ENCODE data around the gene BUB1.
"Not testable (repeated sequence)": the region's sequence is repeated elsewhere in the genome, so short reads cannot be mapped to it uniquely, and the experiment has no call there.

BUB1 gene

DNA sequence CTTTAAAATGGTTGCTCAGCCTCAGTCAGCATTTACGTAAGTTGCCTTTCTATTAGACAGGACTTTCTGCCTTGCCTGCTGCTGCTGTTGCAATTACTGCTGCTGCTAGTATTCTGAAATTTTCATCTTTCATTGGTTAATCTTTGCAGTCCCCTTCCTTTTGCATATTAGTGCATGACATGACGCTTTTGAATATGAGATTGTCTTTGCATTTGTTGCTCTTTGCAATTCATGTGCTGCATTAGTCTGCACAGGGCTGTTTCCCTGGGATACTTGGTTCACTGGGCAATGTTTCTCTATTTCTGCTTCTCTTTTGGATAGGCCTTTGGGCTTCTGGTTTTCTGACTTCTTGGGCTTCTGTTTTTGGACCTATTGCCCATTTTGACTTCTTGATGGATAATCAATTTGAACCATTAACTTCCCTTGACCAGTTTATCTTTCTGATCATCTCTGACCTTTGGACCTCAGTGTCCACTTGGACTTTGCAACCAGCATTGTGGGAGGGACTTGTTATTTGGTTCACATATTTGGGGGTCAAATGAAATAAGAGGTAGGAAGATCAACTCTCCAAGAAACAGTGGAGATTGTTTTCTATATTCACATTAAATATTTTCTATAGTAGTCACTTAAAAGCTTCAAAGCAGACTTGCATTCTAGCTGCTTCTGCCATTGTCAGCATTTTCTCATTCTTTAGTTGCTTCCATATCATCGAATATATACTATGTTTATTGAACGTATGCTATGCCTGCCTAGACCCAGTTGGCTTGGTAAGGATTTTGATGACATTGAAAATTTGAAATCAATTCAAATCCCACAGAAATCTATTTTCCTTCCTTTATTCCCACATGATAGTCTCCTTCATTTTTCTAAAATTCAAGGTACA, 12.5 kb upstream of the BUB1 start:
- DNase-seq = no peak

DNA sequence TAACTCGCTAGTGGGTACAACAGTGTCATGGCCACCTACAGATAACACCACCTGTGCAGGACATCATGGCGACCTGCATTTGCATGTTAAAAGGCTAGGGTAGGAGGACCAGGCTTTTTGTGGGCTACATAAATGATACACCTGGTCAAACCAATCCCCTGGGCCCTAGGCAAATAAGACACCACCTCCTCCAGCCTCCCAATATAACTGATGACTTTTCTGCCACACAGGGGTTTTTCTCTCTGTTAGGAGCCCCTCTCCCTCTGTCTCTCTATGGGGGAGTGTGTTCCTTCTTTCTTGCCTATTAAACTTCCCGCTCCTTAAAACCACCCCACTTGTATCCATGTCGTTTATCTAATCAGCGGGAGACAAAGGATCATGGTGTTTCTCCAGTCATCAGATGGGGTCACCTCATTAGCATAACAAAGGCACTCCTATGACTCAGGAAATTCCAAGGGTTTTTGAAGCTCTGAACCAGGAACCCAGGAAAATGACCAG, 10.8 kb upstream of the BUB1 start:
- no peak for DNase-seq

DNA sequence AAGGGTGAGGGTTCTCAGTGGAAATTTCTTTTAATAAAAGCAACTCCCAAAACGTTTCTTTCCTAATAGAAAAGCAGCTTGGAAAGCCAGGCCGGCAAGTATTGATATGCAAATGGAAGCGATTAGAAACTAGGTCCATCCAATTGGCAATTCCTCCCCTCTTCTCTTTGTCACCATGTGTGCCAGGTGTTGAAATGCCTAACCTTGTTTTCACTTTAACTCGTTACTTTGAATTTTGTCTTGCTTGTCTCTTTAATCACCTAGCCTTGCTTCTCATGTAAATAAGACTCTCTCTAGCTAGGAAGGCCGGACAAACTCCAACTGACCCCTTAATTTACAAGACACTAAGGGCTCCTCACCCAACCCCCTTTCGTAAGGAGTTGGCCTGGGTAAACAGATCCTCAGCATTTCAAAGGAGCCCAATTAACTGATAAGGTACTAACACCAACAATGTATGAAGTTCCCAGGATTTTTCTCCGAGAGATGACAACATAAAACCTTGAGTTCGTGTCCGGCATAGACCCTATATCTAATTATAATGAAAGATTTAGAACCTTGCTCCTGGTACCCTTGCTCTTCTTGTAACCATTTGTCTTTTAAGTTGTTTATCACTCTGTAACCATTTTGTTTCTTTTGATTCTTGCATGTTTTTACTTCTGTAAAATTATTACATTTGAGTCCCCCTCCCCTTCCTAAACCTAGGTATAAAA, 10.1 kb upstream of the BUB1 start:
- DNase-seq = not testable (repeated sequence)

DNA sequence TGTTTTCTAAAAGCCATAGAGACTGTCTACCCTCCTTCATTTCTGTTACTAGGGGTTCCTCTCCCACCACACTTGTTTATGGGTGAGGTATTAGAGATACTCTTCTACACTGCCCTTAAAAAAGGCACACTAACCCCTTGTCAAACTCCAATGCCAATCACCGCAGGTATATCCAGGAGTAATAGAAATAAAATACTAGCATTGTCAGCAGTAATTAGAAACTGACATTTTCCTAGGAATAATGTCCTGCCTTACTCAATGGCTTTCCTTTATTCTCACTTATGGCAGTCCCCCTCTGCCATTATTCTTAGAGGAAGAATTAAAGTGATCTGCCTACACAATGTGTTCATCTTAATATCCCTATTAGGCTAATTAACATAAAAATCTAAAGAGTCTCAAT, 5.0 kb upstream of the BUB1 start:
- DNase-seq = no peak

DNA sequence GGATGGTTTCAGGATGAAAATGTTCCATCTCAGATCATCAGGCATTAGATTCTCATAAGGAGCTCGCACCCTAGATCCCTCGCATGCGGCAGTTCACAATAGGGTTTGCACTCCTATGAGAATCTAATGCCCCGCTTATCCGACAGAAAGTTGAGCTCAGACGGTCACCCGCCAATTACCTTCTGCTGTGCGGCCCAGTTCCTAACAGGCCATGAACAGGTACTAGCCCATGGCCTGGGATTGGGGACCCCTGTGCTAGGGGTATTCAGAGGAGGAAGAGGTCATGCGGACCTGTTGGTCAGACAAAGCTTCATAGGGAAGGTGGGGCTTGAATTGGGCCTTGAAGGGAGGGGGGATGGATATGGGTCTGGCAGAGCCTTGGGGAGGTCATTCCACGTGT, 4.4 kb upstream of the BUB1 start:
- DNase-seq = no peak

DNA sequence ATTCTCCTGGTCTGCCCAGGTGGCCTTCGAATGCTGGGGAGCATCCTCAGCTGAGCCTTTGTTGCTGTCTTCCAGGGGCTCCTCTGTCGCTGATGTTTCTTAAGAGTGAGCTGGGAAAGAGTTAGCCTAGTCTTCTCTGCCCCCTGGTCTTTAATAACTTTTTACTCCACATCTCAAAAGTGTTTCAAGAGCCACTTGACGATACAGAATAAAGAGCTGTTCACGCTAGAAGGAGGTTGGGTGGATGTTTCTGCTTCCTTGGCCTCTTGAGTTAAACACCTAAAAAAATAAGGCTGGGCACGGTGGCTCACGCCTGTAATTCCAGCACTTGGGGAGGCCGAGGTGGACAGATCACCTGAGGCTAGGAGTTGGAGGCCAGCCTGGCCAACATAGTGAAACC, 2.8 kb upstream of the BUB1 start:
- DNase-seq = no peak

DNA sequence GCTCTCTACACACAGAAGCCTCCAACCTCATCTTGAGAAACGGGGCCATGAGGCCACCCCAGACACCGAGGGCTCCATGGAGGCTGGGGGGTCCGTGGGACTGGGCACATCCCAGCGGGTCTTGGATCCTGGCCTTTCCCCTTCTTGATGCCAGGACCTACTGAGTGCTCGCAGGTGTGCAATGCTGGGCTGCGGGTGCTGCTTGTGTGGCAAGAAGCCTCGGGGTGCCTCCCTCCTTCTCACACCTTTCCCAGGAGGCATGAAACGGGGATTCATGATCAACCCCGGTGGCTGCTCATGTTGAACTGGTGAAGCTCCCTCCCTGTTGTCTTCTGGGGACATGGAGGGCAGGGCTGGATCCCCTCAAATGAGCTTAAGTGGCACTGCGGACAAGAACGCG, 2.0 kb upstream of the BUB1 start:
- no peak for DNase-seq

DNA sequence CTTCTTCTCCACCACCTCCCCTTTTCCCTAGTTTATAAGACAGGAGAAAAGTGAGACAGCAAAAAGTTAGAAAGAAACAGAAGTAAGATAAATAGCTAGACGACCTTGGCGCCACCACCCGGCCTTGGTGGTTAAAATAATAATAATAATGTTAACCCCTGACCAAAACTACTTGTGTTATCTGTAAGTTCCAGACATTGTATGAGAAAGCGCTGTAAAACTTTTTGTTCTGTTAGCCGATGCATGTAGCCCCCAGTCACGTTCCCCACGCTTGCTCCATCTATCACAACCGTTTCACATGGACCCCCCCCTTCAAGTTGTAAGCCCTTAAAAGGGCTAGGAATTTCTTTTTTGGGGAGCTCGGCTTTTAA, 1.5 kb upstream of the BUB1 start:
- no peak for DNase-seq

DNA sequence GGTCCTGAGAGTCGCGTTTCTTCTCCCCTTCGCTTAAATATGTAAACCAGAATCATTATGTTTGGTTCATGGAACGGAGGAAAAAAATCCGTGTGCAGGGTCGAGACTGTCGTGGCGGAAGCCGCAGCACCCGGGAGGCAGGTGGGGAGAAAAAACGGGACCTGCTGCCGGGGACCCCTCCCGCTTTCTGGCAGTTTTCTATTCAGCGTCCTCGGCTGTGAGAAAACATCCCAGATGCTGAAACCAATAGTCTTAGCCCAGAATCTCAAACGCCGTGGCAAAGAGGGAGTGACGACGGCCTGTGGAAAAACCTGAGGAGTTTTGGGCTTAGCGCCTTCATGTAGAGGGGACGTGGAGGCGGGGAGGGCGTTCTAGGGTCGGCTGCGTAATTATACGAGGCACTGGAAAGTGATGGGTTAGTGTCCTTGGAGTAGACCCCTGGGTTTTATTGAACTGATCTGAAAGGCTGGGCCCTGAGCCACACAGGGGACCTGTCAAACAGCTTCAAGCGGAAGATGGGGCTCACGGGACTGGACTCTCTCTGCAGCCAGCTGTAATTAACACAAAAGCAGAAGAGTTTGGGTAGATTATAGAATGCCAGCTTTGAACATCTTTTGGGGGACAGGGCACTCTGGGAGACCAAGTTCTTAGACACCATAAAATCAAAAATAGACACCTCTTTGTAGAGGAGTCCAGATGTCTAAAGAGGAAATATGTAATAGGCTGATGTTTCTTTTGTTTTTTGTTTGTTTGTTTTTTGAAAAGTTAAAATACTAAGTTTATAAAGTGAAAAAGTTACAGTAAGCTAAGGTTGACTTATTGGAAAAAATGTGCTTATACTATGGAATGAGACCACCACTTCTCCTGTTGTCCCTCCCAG, 834 bp upstream of the BUB1 start:
- no peak for DNase-seq

DNA sequence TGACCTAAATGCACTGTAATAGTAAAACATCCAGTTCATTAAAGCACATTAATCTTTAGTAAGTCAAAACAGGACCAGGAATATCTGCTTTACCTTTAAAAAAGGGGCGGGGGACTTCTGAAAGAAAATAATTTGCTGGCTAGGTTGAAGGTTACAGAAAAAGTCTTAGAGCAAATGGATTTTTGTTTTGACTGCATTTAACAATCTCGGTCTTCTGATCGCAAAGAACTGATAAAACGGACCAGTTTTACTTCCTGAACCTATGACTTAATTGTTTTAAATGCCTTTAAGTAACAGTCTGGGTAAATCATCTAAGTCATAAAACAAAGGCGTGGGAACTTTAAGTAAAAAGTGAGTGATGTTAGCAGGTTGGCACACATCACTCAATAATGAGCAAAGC, 783 bp downstream of the BUB1 start:
- no peak for DNase-seq

DNA sequence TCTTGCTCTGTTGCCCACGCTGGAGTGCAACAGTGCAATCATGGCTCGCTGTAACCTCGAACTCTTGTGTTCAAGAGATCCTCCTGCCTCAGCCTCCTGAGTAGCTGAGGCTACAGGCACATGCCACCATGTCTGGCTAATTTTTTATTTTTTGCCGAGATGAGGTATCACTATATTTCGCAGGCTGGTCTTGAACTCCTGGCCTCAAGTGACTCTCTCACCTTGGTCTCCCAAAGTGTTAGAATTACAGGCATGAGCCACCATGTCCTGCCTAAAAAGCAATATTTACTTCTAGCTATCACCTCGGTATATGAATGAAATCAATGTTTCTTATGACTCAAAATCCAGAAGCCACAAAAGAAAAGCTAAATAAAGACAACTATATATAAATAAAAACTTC, 2.2 kb downstream of the BUB1 start:
- no peak for DNase-seq

DNA sequence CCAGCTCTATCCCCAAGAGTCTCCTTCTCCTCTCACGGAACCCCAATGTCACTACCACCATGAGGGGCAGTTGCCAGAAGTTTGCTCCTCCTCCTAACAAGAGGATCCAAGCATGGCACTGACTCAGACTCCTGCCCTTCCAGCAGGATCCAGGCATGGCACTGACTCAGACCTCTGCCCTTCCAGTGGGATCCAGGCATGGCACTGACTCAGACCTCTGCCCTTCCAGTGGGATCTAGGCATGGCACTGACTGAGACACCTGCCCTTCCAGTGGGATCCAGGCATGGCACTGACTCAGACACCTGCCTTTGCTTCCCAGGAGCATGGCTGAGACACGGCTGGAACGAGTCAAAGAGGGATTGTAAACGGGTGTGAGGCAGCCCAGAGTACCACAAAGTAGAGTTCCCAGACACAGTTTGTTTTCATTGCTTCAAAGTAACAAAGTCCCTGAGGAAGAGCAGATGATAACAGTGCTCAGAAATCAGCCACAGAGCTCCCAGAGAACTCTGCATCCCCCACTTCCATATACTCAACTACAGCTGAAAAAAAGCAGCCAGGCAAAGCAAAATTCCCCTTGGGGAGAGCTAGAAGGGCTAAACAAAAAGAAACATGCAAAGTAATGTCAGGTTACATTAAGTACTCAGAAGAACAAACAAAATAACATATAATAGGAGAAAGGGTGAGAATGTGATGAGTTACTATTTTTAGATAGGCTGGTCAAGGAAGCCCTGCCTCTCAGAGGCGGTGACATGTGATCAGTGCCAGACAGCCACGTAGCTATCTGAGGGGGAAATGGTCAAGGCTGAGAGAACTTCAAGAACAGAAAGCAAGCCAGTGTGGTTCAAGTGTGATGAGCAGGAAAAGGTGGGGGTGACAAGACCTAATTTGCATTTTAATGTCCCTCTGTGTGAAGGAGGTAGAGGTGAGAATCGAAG, 3.0 kb downstream of the BUB1 start:
- DNase-seq = no peak

DNA sequence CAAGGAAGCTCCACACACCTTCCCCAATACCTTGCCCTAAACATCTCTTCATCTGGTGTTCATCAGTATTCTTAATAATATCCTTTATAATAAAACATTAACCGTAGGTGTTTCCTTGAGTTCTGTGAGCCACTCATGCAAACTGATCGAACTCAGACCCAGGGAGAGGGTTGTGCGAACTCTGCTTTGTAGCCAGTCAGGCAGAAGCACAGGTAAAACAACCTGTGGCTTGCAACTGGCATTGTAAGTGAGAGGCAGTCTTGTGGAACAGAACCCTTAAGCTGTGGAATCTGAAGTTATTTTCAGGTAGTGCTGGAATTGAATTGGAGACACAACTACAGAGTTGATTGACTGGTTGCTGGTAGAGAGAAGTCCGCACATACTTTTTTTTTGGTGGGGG, 4.7 kb downstream of the BUB1 start:
- no peak for DNase-seq

DNA sequence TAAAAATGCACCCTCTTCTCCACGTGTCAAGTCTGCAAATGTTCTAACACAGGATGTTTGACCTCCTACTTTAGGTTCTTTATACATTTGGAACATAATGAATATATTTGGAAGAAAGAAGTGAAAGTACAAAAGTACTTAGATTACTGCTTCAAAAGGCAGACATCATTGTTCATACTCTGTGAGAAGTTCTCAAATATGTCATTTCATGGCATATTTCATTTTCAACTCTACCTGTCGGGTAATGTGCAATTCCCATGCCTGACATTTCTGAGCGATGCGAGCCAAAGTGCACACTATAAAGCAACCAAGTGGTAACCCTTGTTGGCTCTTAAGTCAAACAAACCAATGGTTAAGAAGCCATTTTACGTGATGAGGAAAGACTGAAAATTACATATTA, 7.0 kb downstream of the BUB1 start:
- DNase-seq = no peak

DNA sequence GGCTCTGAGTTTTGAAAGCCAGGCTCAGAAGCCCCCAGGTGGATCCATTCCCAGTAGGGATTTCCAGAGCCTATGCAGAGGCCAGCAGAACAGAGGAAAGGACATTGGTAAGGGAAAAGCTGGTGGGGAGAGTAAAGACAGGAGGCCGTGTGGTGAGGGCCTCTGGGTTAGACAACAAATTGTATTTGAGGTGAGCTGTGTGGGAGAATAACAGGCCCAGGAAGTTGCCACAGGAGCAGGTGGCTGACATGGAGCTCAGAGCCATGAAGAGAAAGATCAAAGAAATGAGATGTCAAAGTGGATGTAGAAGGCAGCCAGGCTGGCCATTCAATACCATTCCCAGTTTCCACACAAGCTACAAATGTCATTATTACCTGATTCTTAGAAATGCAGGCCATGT, 8.8 kb downstream of the BUB1 start:
- no peak for DNase-seq

DNA sequence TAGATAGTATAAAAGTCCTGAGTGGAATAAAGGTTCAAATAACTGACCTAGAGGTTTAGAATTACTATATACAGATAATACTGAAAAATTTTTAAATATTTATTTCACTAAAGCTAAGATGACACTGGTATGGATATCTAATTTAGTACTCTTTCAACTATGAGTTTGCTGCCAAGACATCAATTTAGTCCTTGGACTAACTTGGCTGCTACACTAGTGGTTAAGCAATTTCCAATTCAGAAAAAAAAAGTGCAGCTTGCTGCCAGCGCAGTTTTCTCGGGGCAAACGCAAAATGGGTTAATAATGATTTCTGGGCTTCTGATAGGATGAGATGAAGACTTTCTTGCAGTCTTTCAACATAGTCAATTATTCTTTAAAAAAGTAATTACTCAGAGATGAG, 10.8 kb downstream of the BUB1 start:
- DNase-seq = no peak

DNA sequence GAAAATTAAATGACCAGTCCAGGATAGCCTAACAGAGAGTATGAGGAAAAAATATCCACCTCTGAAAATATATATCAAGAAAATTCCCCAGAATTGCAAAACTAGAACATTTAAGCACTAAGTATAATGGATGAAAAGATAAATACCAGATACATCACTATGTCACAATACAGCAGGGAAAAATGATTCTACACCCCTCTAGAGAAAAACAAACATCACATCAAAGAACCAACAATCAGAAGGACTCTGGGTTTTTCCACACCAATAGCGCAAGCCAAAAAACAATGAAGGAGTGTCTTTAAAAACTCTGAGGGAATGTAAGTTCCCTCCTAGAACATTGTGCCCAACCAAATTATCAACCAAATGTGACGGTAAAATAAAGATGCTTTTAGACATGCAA, 13.7 kb downstream of the BUB1 start:
- DNase-seq = no peak

DNA sequence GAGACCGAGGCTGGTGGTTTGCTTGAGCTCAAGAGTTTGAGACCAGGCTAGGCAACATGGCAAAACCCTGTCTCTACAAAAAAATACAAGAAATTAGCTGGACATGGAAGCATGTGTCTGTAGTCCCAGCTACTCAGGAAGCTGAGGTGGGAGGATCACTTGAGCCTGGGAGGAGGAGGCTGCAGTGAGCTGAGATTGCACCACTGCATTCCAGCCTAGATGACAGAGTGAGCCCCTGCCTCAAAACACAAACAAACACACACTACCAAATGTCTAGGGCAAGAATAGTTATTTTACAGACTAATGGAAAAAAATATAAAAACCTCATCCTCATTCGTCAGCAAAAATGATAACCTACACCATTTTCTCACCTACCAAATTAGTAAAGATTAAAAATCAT, 15.3 kb downstream of the BUB1 start:
- no peak for DNase-seq

DNA sequence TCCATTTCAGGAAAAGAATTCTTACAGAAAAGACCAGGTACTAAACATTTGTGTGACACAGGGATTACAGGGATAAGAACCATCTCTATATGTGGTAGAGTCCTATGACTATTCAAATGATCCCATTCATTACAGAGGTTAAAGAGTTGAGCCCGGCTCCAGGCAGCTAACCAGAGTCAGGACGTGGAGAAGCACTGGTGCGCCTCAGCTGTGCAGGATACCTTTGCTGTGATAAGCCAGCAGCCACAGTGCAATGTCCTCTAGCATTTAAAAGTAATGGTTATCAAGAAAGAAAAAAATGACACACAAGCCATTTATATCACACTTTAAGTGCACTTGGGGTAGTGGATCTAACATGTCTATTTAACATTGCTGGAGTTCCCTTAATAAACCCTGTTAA, 17.3 kb downstream of the BUB1 start:
- no peak for DNase-seq

DNA sequence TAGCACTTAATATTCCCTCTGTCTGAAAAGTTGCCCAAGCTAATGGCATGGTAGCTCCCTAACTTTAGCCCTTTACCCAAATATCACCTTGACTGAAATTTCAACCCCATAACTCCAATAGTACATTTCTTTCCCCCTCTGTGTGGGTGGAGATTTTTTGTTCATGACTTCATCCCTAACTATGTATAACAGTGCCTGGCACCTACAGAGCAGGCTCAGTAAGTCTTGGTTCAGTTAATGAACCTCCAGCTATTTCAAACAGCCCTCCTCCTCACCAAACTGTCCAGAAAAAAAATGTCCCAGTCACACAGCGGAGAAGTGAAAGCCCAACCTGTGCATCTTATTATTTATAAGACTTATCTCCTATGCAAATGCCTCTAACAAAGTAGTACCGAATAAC, 18.6 kb downstream of the BUB1 start:
- DNase-seq = no peak

DNA sequence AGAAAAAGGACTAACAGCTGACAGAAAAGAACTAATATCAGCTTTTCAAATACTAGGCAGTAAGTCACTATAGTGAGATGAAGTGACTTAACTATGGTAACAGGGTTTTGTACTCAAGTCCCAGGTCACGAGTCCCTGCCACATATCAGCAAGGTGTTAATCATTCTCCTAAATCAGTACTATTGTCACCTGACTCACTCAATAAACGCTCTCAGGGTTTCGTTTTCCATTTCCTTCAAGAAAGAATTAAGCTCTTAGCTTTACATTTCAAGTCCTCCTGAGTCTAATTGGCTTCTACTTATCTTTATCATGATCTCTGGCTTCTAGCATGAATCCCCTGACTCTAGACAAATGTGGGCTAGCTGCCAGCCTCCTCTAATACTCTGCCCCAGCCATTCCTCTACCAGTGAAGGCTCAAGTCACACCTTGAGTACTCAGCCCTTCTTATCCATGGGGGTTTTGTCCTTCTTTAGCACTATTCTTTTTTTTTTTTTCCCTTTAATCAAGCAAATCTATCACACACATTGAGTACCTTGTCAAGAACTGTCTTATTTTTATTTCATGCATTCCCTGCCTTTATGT, 20.0 kb downstream of the BUB1 start:
- no peak for DNase-seq

DNA sequence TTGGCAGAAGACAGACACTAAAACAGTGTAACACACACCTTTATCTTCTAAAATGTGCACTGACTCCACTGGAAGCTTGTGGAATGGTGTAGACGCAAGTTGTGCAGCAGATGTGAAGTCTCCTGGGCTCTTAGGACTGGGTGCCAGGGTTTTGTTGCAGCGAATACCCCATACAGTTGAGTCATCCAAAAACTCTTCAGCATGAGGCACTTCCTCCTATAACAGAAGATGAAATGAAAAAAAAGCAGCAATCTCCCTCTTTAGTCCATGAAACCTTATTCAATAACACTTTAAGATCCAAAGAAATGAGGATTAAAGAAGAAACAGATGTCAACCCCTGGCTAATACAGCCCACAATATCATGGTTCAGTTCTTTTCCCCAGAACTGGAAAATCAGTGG, 22.2 kb downstream of the BUB1 start:
- no peak for DNase-seq

Measured in activated effector memory CD4-positive, alpha-beta T cell treated with Interleukin-2 at 50 U/mL for 16 hours (primary cell).